UCSD-AML1 (cell line): ENCODE data around the gene FRMPD2.
"Not testable (repeated sequence)": the region's sequence is repeated elsewhere in the genome, so short reads cannot be mapped to it uniquely, and the experiment has no call there.

Experiments used
- DNase-seq: peaks from one replicate; lab custom pipeline; 2025; ENCODE audit not compliant: unreplicated experiment; lab: John Stamatoyannopoulos, UW

FRMPD2 gene

GRCh38 chr10:48251525-48252353 is 22.8 kb downstream of the FRMPD2 start:
- DNase-seq = no peak

GRCh38 chr10:48251152-48251524 is 23.4 kb downstream of the FRMPD2 start:
- no peak for DNase-seq

- DNase-seq = no peak
These were observed 24.6 kb downstream of the FRMPD2 start for GRCh38 chr10:48249763-48250351.

- no peak for DNase-seq
These were observed 25.3 kb downstream of the FRMPD2 start for GRCh38 chr10:48249004-48249762.

GRCh38 chr10:48248462-48248861 is 26.0 kb downstream of the FRMPD2 start:
- no peak for DNase-seq

GRCh38 chr10:48247680-48248079 is 26.8 kb downstream of the FRMPD2 start:
- no peak for DNase-seq

DNA sequence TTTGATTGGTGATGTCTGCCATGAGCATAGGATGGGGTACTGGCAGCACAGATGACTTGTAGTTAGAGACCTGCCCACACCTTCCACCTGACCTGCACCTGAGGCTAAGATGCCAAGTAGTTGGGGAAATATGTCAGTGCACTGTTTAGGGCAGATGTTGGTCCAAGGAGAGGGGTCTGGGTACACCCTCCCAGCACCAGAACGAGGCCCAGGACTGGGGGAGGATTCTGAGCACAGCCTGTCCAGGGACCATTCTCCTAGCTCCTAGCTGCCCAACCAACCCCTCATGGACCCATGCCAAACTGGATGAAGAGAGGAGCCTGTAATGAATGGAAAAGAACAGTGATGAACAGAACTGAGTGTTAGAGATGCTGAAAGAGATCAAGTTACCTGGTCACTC is 28.0 kb downstream of the FRMPD2 start:
- DNase-seq = no peak

DNA sequence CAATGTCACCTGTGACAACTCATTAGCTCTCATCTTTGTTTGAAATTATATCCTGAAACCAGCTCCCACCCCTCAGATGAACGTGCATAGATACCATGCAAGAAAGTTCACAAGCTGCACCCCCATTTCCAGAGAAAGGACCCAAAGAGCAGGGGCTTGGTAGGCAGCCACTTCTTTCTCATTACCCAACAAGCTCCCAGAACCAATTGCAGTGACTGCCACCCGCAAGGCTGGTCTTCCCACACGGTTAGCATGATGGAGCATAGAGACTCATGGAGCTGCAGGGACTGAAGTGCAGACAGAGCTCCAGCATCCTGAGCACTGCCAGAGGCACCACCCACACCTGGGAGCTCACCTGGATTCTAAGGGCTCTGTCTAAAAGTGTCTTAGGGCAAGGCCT is 28.5 kb downstream of the FRMPD2 start:
- no peak for DNase-seq

DNA sequence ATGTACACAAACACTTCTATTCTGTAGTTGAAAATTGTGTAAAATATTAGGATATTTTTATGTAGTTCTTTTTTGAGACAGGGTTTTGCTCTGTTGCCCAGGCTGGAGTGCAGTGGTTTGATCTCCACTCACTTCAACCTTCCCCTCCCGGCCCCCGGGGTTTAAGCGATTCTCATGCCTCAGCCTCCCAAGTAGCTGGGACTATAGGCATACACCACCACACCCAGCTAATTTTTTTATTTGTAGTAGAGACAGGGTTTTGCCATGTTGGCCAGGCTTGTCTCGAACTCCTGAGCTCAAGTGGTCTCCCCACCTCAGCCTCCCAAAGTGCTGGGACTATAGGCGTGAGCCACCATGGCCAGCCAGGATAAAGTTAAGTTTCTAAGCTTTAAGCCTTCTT is 30.6 kb downstream of the FRMPD2 start:
- DNase-seq = not testable (repeated sequence)

GRCh38 chr10:48243487-48243886 is 31.0 kb downstream of the FRMPD2 start:
- DNase-seq = no peak

GRCh38 chr10:48242171-48242904 is 32.2 kb downstream of the FRMPD2 start:
- DNase-seq = no peak

GRCh38 chr10:48241332-48241731 is 33.2 kb downstream of the FRMPD2 start:
- no peak for DNase-seq

GRCh38 chr10:48240196-48240595 is 34.3 kb downstream of the FRMPD2 start:
- DNase-seq = no peak

DNA sequence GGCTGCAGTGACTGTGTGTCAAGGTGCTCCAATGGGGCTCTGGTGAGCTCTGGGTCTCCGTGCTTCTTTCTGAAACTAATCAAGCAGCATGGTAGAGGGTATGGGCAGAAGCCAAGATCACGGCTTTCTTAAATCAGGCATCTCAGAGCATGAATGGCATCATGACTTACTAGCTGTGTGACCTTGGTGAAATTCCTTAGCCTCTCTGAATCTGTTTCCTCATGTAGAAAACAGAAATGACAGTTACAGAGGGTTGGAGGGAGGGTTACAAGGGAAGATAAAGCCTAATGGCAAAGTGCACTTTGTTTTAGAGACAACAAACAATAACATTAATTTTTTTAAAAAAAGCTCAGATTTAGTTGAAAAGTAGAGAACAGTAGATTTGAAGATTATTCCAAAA is 34.9 kb downstream of the FRMPD2 start:
- no peak for DNase-seq

DNA sequence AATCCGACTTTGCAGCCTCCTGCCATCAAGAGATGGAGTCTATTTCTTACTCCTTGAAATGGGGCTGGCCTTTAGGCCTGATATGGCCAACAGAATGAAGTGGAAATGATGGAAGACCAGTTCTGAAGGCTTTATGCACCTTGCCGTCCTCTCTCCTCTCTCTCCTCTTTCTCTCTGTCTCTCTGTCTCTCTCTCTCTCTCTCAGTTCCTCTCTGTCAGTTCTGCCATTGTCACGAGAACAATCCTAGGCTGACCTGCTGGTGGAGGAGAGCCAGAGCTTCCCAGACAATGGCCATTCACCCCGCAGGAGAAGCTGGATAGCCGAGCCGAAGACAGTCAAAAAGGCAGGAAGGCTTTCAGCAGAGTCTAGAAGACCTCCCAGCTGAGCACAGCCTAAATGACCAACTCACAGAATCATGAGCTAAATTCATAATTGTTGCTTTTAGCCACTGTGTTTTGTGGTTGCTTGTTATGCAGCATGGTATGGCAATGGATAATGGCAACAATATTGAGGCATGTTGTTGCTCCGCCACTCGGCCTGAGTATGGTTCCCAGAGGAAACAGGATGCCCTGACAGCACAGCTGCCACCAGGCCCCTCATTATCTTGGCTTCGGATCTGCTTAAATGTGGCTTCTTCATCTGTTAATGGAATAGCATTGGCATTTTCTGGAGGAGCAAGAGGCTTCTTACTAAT is 35.5 kb downstream of the FRMPD2 start:
- no peak for DNase-seq

GRCh38 chr10:48237259-48238250 is 36.9 kb downstream of the FRMPD2 start:
- no peak for DNase-seq

DNA sequence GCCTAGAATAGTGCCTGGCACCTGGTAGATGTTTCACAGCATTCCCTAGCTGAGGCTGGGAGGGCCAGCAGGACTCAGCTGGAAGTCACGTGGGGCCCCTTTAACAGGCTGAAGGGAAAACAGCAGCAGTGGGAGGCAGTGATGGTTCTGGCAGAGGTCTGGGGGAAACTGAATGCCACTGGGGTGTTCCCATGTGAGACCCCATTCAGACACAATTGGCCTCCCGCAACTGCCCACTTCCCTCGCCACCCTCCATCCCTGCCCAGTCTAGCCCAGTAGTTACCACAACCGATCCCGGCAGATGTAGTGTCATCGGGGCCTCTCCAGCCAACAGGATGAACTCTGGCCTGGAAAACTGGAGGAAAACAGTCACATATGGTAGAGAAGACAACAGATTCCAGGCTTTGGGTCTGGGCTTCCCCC is 38.3 kb downstream of the FRMPD2 start:
- DNase-seq = no peak

GRCh38 chr10:48235501-48235900 is 39.0 kb downstream of the FRMPD2 start:
- no peak for DNase-seq

- no peak for DNase-seq
These were observed 39.7 kb downstream of the FRMPD2 start for GRCh38 chr10:48234787-48235186.

DNA sequence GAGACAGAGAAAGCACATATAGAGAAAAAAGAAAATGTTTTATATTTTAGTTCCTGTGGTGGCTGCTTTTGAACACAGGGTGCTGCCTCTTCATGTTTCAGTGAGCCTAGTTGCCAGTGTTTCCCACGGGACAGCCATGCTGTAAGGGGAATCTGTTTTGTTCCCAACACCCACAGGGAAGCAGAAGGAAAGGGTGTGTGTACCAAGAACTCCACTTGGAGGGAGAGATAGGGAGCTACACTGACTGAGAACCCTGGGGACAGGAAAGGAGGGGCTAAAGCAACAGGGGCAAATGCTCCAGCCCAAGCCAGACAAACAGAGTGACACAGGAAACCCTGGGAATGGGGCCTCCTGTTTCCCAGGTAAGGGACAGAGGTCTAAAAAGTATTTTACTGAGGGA is 40.2 kb downstream of the FRMPD2 start:
- DNase-seq = no peak
